ENCODE results near the gene SUN5.
A peak's percentile ranks its signal among the peaks of the same experiment; 100 is the strongest.

SUN5 gene

DNA sequence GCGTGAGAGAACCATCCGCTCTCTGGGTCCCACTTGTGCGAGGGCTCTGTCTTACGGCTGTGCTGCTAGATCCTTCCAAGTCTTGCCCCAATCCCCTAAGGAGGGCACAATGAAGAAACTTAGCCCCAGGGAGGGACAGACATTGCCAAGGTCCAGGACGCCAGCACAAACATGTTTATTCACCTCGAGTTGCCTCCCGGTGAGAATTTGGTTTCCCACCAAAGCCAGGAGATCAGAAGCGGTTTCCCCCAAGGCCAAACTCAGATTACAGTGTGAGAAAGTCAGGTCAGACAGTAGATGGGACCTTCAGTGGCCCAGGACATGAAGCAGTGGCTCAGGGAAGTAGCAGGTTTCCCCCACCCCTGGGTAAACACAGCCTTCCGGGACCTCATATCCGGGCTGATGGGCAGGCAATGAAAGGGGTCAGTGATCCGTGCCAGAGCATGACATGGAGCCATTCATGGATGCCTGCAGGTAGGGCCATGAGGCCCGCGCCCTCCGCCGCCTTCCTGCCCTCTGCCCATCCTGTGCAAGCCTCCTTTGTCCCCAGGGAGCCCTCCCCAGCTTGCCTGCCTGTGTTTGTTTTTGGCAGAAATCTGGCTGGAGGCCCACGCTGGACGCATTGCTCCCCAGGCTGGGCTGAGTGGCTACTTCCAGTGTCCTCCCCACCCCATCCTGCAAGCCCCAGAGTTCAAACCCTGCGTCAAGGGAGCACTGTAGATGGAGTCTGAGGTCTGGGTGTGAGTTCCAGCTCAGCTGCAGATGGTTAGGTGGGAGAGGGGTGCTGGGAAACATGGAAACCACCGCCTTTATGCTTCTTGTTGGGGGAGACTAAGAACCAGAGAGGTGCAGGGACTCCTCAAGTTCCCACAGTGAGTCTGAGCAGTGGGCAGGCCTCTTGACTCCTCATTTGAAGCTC, 5.2 kb upstream of the SUN5 start:
- H3K27ac Mint-ChIP-seq, result peak overlapping the region; percentile 30
- H3K4me1 Mint-ChIP-seq, result peaks cover 17% of the 10 kb centered on the region
- no peak overlapping the region for H3K4me3 Mint-ChIP-seq
- no peaks in the 10 kb centered on the region for H3K27me3 Mint-ChIP-seq
- H3K36me3 Mint-ChIP-seq, result no peaks in the 10 kb centered on the region
- H3K9me3 Mint-ChIP-seq, result peaks cover 6% of the 10 kb centered on the region

DNA sequence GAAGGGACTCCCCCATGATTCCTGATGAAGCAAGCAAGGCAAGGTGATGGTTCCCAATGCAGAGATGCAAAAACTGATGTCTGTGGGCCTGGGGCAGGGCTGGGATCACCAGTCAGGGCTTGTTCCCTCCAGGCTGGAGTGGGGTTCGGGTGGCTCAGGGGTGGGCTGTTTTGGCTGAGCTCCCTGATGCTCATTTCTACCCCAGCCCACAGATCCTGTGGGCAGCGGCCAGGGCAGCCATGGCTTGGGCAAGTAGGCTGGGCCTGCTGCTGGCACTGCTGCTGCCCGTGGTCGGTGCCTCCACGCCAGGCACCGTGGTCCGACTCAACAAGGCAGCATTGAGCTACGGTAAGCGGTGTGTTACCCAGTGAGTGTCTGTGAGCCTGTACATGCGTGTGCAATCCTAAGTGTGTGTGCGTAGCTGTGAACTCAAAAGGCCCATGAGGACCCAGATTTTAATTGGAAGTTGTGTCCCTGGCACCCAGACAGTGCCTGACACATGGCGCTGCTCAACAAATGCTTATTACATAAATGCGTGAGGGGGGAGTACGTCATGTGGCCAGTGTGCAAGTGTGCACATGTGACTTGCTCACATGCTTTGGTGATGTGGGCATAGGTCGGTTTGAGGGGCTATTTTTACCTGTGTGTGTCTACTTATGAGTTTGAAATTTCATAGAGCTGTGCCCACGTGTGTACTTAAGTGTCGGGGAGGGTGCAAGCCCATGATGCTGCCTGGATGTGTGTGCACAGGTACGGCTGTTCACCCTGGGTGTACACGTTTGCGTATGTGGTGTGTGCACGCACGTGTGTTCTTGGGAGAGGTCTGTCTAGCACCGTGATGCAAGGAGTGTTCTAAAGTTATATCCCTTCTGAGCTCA, 4.3 kb upstream of the SUN5 start:
- peaks cover 6% of the 10 kb centered on the region for H3K9me3 Mint-ChIP-seq
- H3K4me1 Mint-ChIP-seq, result peaks cover 26% of the 10 kb centered on the region
- H3K4me3 Mint-ChIP-seq, result no peak overlapping the region
- H3K27ac Mint-ChIP-seq, result no peak overlapping the region
- H3K36me3 Mint-ChIP-seq, result no peaks in the 10 kb centered on the region
- no peaks in the 10 kb centered on the region for H3K27me3 Mint-ChIP-seq

DNA sequence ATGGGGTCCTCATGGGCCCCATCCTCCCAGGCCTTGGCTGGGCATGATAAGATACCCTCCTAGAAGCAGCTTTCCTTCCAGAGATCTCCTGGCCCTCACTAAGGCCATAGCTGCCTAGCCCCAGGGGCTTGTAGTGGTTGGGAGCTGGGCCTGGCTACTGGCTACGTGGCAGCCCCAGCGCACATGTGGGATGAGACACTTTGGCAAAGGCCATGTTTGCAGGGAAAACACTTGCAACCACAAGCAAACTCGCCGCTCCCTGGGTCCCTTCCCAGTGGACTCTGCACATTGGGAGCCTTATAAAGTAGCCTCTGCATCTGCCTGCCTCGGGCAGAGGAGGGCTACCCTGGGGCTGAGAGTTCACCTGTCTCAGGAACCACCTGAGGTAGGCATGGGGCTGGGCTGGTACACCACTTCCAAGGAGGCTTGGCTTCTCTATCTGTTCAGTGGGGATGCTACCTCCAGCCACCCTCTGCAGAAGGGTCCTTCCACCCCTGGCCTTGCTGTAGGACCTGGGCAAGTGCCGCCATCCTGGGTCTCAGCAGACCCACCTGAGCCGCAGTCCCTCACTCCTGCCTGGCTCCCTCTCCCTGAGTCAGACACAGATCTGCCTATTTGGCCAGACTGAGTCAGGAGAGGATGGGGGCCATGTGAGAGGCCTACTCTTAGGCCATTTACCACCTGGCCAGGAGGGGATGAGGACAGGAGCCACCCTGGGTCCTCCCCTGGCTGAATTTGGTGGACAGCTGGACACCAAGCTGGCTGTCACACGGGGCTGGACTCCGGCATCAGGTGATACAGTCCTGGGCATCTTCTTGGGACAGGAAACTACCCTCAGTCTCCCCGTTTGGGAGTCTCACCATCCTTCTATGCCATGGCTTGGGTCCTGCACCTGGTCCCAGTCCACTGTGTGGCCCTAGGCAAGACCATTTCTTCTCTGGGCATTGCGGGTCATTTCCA, 3.4 kb upstream of the SUN5 start, which contains the start of gene BPIFB2:
BPIFB2 (plus strand) TSS at position 329 of the 960 bp plus-strand sequence. CDS start 871 bp downstream, outside the sequence.
- Mint-ChIP-seq H3K4me3 (no peak within 1 kb of the TSS), H3K27me3 (no peaks in the 10 kb centered on the region), H3K27ac (no peak within 1 kb of the TSS), H3K4me1 (peaks cover 23% of the 10 kb centered on the region), H3K9me3 (peaks cover 6% of the 10 kb centered on the region), H3K36me3 (no peaks in the 10 kb centered on the region)

- no peaks in the 10 kb centered on the region for H3K27me3 Mint-ChIP-seq
- H3K36me3 Mint-ChIP-seq, result no peaks in the 10 kb centered on the region
- H3K27ac Mint-ChIP-seq, result no peak overlapping the region
- H3K4me3 Mint-ChIP-seq, result no peak overlapping the region
- peaks cover 22% of the 10 kb centered on the region for H3K4me1 Mint-ChIP-seq
- peaks cover 6% of the 10 kb centered on the region for H3K9me3 Mint-ChIP-seq
These were observed 2.6 kb upstream of the SUN5 start for GRCh38 chr20:33006776-33007375.

DNA sequence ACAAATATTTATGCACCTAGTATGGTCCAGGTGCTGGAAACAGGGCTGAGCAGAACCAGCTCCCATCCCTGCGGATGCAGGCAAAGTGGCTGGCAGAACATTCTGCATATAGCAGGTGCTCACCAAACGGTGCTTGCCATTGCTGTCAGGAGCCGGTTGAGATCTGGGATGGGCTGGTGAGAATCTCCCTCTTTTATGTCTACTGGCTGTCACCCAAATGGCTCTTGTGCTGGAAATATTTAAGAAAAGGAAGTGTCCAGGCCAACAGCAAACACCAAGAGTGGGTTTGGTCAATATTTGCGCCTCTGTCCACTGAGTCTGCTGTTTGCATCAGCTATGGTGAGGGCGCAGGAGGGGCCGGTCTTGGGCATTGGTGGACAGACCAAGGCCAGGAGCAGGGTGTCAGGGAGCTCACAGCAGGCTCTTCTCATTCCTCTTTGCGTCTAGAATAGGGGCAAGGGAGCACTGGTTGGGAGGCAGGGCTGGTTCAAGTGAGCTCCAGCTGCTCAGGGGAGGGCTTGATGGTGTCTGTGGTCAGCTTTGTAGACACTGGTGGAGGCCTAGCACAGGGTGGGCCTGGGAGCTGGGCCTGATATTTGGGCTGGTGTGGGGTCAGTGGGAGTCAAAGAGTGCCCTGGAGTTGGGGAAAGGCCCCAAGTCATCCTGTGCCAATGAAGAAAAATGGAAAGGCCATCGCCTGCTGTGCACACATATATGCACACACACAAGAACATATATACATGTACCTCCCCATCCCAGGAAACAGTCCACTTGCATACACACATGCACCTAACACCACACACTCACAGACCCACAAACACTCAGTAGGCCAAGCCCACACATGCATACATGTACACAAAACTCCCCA, 1.9 kb upstream of the SUN5 start:
- no peak overlapping the region for H3K27ac Mint-ChIP-seq
- H3K9me3 Mint-ChIP-seq, result peaks cover 6% of the 10 kb centered on the region
- H3K4me1 Mint-ChIP-seq, result peaks cover 28% of the 10 kb centered on the region
- H3K4me3 Mint-ChIP-seq, result no peak overlapping the region
- H3K27me3 Mint-ChIP-seq, result no peaks in the 10 kb centered on the region
- no peaks in the 10 kb centered on the region for H3K36me3 Mint-ChIP-seq

- Mint-ChIP-seq H3K27ac (peak overlapping the region; percentile 36), H3K9me3 (peaks cover 6% of the 10 kb centered on the region), H3K4me3 (no peak overlapping the region), H3K4me1 (peaks cover 34% of the 10 kb centered on the region), H3K27me3 (no peaks in the 10 kb centered on the region), H3K36me3 (no peaks in the 10 kb centered on the region)
These were observed 916 bp upstream of the SUN5 start for GRCh38 chr20:33005132-33005566.

DNA sequence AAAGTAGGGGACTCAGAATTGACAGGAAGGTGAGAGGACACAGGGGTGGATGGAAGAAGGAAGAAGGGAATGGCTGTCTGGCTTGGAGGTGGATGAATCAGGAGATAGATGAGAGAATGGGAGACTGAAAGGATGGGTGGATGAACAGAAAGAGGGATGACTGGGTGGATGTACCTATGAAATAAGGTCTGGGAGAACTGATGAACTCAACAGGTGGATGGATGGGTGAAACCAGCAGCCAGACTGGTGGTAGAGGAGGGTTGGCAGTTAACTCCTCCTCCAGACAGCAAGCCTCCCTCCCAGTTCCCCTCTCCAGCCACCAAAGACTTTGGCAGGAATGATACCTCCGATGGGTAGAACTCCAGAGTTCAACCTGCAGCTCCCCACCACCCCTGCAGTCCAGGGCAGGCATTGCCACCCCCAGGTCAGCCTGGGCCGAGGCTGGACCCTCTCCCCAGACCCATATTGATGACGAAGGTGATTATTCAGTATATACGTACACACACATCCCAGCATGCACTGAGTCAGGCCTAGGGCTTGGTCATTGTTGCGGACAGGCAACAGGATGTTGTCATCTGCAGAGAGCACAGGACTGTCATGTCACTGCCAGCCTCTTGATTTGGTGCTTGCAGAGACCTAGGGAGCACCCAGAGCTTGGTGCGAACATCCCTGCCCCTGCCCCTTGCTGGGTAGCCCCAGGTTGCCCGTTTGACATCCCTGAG, 2.0 kb downstream of the SUN5 start:
- Mint-ChIP-seq H3K27me3 (no peaks in the 10 kb centered on the region), H3K9me3 (peaks cover 6% of the 10 kb centered on the region), H3K4me1 (peaks cover 39% of the 10 kb centered on the region), H3K36me3 (no peaks in the 10 kb centered on the region), H3K27ac (no peak overlapping the region), H3K4me3 (no peak overlapping the region)

DNA sequence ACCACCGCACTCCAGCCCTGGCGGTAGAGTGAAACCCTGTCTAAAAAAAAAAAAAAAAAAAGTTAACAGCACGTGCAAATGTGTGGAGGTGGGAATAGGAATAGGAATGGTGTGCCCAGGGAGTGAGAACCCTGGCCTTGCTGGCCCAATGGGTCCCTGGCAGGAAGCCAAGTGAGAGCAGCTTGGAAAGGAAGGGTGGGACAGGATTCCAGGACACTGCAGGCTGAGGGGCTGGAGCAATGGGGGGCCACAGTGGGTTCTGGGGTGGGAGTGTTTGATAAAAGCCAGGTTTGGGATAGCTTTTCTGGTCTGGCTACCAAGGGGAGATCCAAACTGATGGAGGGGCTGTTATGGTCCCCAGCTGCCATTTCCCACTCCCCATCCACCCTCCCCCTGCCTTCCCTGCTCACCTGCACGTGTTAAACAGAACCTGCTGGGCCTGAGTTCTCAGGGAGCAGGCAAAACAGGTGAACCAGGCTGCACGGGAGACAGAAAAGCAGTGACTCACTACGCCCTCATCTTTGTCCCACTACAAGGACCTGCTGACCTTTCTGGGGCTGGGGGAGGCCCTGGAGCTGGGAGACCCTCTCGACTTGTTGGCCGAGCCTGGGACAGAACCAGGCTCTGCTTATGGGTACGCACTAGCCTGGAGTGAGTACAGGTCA, 3.3 kb downstream of the SUN5 start:
- Mint-ChIP-seq H3K36me3 (no peaks in the 10 kb centered on the region), H3K27ac (no peak overlapping the region), H3K4me3 (no peak overlapping the region), H3K4me1 (peaks cover 44% of the 10 kb centered on the region), H3K9me3 (peaks cover 6% of the 10 kb centered on the region), H3K27me3 (no peaks in the 10 kb centered on the region)

GRCh38 chr20:32999603-33000250, 4.5 kb downstream of the SUN5 start:
- no peak overlapping the region for H3K4me3 Mint-ChIP-seq
- peaks cover 4% of the 10 kb centered on the region for H3K36me3 Mint-ChIP-seq
- H3K4me1 Mint-ChIP-seq, result peaks cover 42% of the 10 kb centered on the region
- H3K9me3 Mint-ChIP-seq, result peaks cover 6% of the 10 kb centered on the region
- H3K27ac Mint-ChIP-seq, result no peak overlapping the region
- no peaks in the 10 kb centered on the region for H3K27me3 Mint-ChIP-seq

- no peaks in the 10 kb centered on the region for H3K27me3 Mint-ChIP-seq
- H3K9me3 Mint-ChIP-seq, result peaks cover 11% of the 10 kb centered on the region
- peaks cover 52% of the 10 kb centered on the region for H3K4me1 Mint-ChIP-seq
- H3K36me3 Mint-ChIP-seq, result peaks cover 7% of the 10 kb centered on the region
- H3K27ac Mint-ChIP-seq, result no peak overlapping the region
- H3K4me3 Mint-ChIP-seq, result no peak overlapping the region
These were observed 6.8 kb downstream of the SUN5 start for GRCh38 chr20:32997431-32997830.

GRCh38 chr20:32995802-32996201, 8.4 kb downstream of the SUN5 start:
- H3K36me3 Mint-ChIP-seq, result peaks cover 7% of the 10 kb centered on the region
- H3K27me3 Mint-ChIP-seq, result no peaks in the 10 kb centered on the region
- H3K9me3 Mint-ChIP-seq, result peaks cover 11% of the 10 kb centered on the region
- peaks cover 56% of the 10 kb centered on the region for H3K4me1 Mint-ChIP-seq
- H3K4me3 Mint-ChIP-seq, result no peak overlapping the region
- H3K27ac Mint-ChIP-seq, result no peak overlapping the region

GRCh38 chr20:32993496-32994050, 10.7 kb downstream of the SUN5 start:
- H3K27me3 Mint-ChIP-seq, result no peaks in the 10 kb centered on the region
- peaks cover 11% of the 10 kb centered on the region for H3K9me3 Mint-ChIP-seq
- peak overlapping the region; percentile 70 for H3K27ac Mint-ChIP-seq
- peaks cover 55% of the 10 kb centered on the region for H3K4me1 Mint-ChIP-seq
- no peak overlapping the region for H3K4me3 Mint-ChIP-seq
- peaks cover 7% of the 10 kb centered on the region for H3K36me3 Mint-ChIP-seq
